K562 (cell line): ENCODE measurements around the gene RPN1. TPM values are rescaled to one million over a fixed set of nuclear protein-coding genes. Genes with fewer than 3 reads are reported as not detected.

Experiments used
- ATAC-seq: fragments of 200-7000 bp; cut with Tn5 transposase; 3 replicates; pipeline ENCODE4 v1.9.1; 2020; ENCODE audit warnings: moderate library complexity
- BruUV-seq: library from RNA; stranded (reverse); fragments of 400-500 nt; replicated peaks from 2 replicates; lab custom pipeline; 2021; lab: Mats Ljungman, UMichigan
- CTCF ChIA-PET: fragments of 300-600 bp; formaldehyde crosslinking; extraction: SDS; loops from one replicate; lab custom pipeline; 2021; ENCODE audit warnings: low intra/inter-chr PET ratio; lab: Yijun Ruan, JAX
- POLR2A ChIA-PET: fragments of 300-600, 350-650 bp; sonication (Branson Sonifier 250); formaldehyde crosslinking; extraction: SDS; loops from one replicate; lab custom pipeline; 2021; ENCODE audit warnings: antibody characterized with exemption, inconsistent platforms; lab: Yijun Ruan, JAX
- DNase-seq, 4 experiments: peaks; one replicate each; pipeline versions ENCODE4 v3.0.0 to v3.0.0-alpha.2; 2011 to 2018; ENCODE audit warnings: low spot score in 3 of 4, mixed read lengths in 3 of 4; ENCODE audit errors: extremely low read depth in 1 of 4
- FAIRE-seq: peaks from 2 replicates; lab custom pipeline; 2011; peaks lifted over from hg19 to GRCh38; lab: Jason Lieb, UNC
- H2AFZ ChIP-seq: 2 replicates; pipeline ENCODE4 v1.6.0; 2011; ENCODE audit warnings: low read depth, low read length, control low read depth, inconsistent platforms
- H3K27ac ChIP-seq: fragments of 200-600 bp; 3 replicates; pipeline ENCODE4 v1.8.0; 2011; ENCODE audit warnings: low read depth, mild to moderate bottlenecking, control low read depth, inconsistent platforms, low read length, moderate library complexity, mixed read lengths; ENCODE audit errors: extremely low read depth
- H3K27me3 ChIP-seq, 2 experiments: fragments of 300-600 bp in 1 of 2; 2 replicates in 1 of 2; 3 replicates in 1 of 2; pipeline versions ENCODE4 v1.6.0 to v1.8.0; 2011; ENCODE audit warnings: inconsistent platforms in 2 of 2, low read length in 2 of 2, mild to moderate bottlenecking in 1 of 2, mixed read lengths in 1 of 2, moderate library complexity in 1 of 2; ENCODE audit not compliant: control insufficient read depth in 2 of 2, insufficient read depth in 2 of 2
- H3K36me3 ChIP-seq: fragments of 300-600 bp; 3 replicates; pipeline ENCODE4 v1.8.0; 2011; ENCODE audit warnings: mild to moderate bottlenecking, low read length, inconsistent platforms; ENCODE audit not compliant: control insufficient read depth, insufficient read depth
- H3K4me1 ChIP-seq, 2 experiments: fragments of 200-600 bp in 1 of 2; replicated peaks in 1 of 2; 2 replicates in 1 of 2; 3 replicates in 1 of 2; pipeline versions ENCODE4 v1.5.1 to v1.8.0; 2011; ENCODE audit warnings: inconsistent platforms in 2 of 2, low read length in 2 of 2, mild to moderate bottlenecking in 1 of 2, mixed read lengths in 1 of 2, moderate library complexity in 1 of 2; ENCODE audit not compliant: control insufficient read depth in 2 of 2, insufficient read depth in 2 of 2
- H3K4me2 ChIP-seq: 2 replicates; pipeline ENCODE4 v1.6.1; 2011; ENCODE audit warnings: low read length, control low read depth, inconsistent platforms, mixed read lengths; ENCODE audit not compliant: insufficient read depth
- H3K4me3 ChIP-seq: fragments of 200-600 bp; sonication (generic), shearing (Covaris generic); 2 replicates; pipeline ENCODE4 v1.5.1; 2016; ENCODE audit warnings: control low read depth, inconsistent platforms
- H3K79me2 ChIP-seq: fragments of 200-600 bp; 3 replicates; pipeline ENCODE4 v1.8.0; 2011; ENCODE audit warnings: low read length, inconsistent platforms; ENCODE audit not compliant: control insufficient read depth, insufficient read depth
- H3K9ac ChIP-seq, 2 experiments: 2 replicates each; pipeline versions ENCODE4 v1.6.0 to v1.6.1; 2011; ENCODE audit warnings: low read depth in 2 of 2, low read length in 2 of 2, control low read depth in 1 of 2, inconsistent platforms in 1 of 2, mild to moderate bottlenecking in 1 of 2, mixed read lengths in 1 of 2; ENCODE audit not compliant: insufficient read depth in 1 of 2
- H3K9me1 ChIP-seq: one replicate; pipeline ENCODE4 v1.6.0; 2011; ENCODE audit warnings: inconsistent platforms, mild to moderate bottlenecking, low read length, moderate library complexity; ENCODE audit not compliant: control insufficient read depth, insufficient read depth
- H3K9me3 ChIP-seq: replicated peaks from 2 replicates; pipeline ENCODE4 v1.5.1; 2011; ENCODE audit warnings: low read depth, low read length, inconsistent platforms; ENCODE audit not compliant: control insufficient read depth, insufficient read depth
- H4K20me1 ChIP-seq: replicated peaks from 2 replicates; pipeline ENCODE4 v1.6.1; 2011; ENCODE audit warnings: low read length, inconsistent platforms, mixed read lengths; ENCODE audit not compliant: control insufficient read depth, insufficient read depth
- AFF1 ChIP-seq, 2 experiments: fragments of 450-650 bp; IDR thresholded peaks; 2 replicates each; pipeline ENCODE4 v1.6.1; 2018; ENCODE audit warnings: mild to moderate bottlenecking in 2 of 2, low read depth in 1 of 2; ENCODE audit not compliant: partially characterized antibody in 2 of 2
- ARID2 ChIP-seq: fragments of 450-650 bp; IDR thresholded peaks from 2 replicates; pipeline ENCODE4 v1.6.1; 2017; ENCODE audit warnings: antibody characterized with exemption, mild to moderate bottlenecking
- CREB3 ChIP-seq: fragments of 450-650 bp; conservative IDR thresholded peaks from 2 replicates; pipeline ENCODE4 v1.6.1; 2016; ENCODE audit warnings: missing genetic modification characterization, low read depth, mild to moderate bottlenecking, missing compliant biosample characterization, moderate library complexity
- CREM ChIP-seq: IDR thresholded peaks from 2 replicates; pipeline ENCODE4 v1.6.1; 2014; ENCODE audit warnings: antibody characterized with exemption, low read depth
- GTF2E2 ChIP-seq: fragments of 200-800 bp; sonication (Bioruptor generic); IDR thresholded peaks from 2 replicates; pipeline ENCODE4 v1.6.1; 2016; ENCODE audit warnings: missing genetic modification characterization, missing compliant biosample characterization
- HNRNPL ChIP-seq: fragments of 200-400 bp; formaldehyde crosslinking; IDR thresholded peaks from 2 replicates; pipeline ENCODE4 v1.6.1; 2017; ENCODE audit warnings: low read depth, mild to moderate bottlenecking, low read length
- JUND ChIP-seq, 2 experiments: IDR thresholded peaks; 2 replicates in 1 of 2; 3 replicates in 1 of 2; pipeline ENCODE4 v1.6.1; 2011; ENCODE audit warnings: borderline replicate concordance in 2 of 2, low read depth in 2 of 2, low read length in 2 of 2, improper control_type of control experiment in 1 of 2, missing biosample characterization in 1 of 2, missing genetic modification characterization in 1 of 2, missing genetic modification reagents in 1 of 2
- KDM5B ChIP-seq: fragments of 200-600 bp; sonication (generic); IDR thresholded peaks from 2 replicates; pipeline ENCODE4 v1.6.1; 2012; ENCODE audit warnings: low read depth, mild to moderate bottlenecking, moderate library complexity, low read length, control low read depth, inconsistent platforms; ENCODE audit not compliant: insufficient replicate concordance
- POLR3G ChIP-seq: IDR thresholded peaks from 2 replicates; pipeline ENCODE4 v1.6.1; 2011; ENCODE audit not compliant: insufficient read length, insufficient replicate concordance; ENCODE audit errors: extremely low read depth
- PTBP1 ChIP-seq: fragments of 200-400 bp; formaldehyde crosslinking; IDR thresholded peaks from 2 replicates; pipeline ENCODE4 v1.6.1; 2017; ENCODE audit warnings: low read depth, low read length
- PURB ChIP-seq: sonication (generic); formaldehyde crosslinking; IDR thresholded peaks from 2 replicates; pipeline ENCODE4 v1.9.0; 2021; ENCODE audit warnings: low read depth, mild to moderate bottlenecking, missing genetic modification reagents
- SMARCE1 ChIP-seq: fragments of 450-650 bp; IDR thresholded peaks from 2 replicates; pipeline ENCODE4 v1.7.1; 2016; ENCODE audit warnings: mild to moderate bottlenecking
- TARDBP ChIP-seq: fragments of 450-650 bp; IDR thresholded peaks from 2 replicates; pipeline ENCODE4 v1.6.1; 2016
- ZKSCAN1 ChIP-seq: fragments of 150-350 bp; IDR thresholded peaks from 2 replicates; pipeline ENCODE4 v1.6.1; 2016; ENCODE audit warnings: low read depth, low read length
- ZNF444 ChIP-seq: fragments of 250-450 bp; sonication (Bioruptor Pico); IDR thresholded peaks from 2 replicates; pipeline ENCODE4 v1.4.0; 2020; ENCODE audit warnings: mild to moderate bottlenecking, moderate library complexity
- WGBS: fragments of 100-300 bp; shearing (Covaris generic); methylation state at CpG from one replicate; pipeline ENCODE4 v1.1.6; 2016; ENCODE audit warnings: low coverage, mixed read lengths; ENCODE audit not compliant: insufficient coverage; ENCODE audit errors: missing lambda C conversion rate; 5-methylcytosine and 5-hydroxymethylcytosine counted together
- in situ Hi-C: fragments of 300-500 bp; cut with MboI; formaldehyde crosslinking; loops from 4 replicates; pipeline ENCODE4 v1.15.0; 2018; ENCODE audit warnings: inconsistent platforms, mixed read lengths
- intact Hi-C: fragments of 100-400 bp; cut with micrococcal nuclease; formaldehyde crosslinking; loops from 2 replicates; pipeline ENCODE4 v1.14.2; 2022
- polyA plus RNA-seq, 8 experiments: library from polyadenylated mRNA; depleted of rRNA in 4 of 8; stranded (reverse) in 5 of 8; unstranded in 3 of 8; fragments of >200 nt; fragmentation: Nextera tagmentation in 2 of 8; fragmentation: Illumina TruSeq in 1 of 8; extraction: Ambion mirVana in 2 of 8; extraction: Trizol in 1 of 8; gene quantifications; 2 replicates each; pipeline versions ENCODE4 v1.2.1 to v1.2.3, GENCODE V29; 2011 to 2014; ENCODE audit warnings: inconsistent platforms in 1 of 8, missing spikeins in 1 of 8
- total RNA-seq, 7 experiments: library from RNA; depleted of rRNA in 6 of 7; stranded (reverse); fragments of >200 nt in 6 of 7; fragmentation: Illumina TruSeq in 2 of 7; extraction: Trizol in 2 of 7; gene quantifications; 2 replicates each; pipeline versions ENCODE4 v1.2.1 to v1.2.3, GENCODE V29; 2011 to 2021; ENCODE audit warnings: low replicate concordance in 1 of 7

RPN1 gene
- total and polyA plus RNA-seq, 9 of the 15 experiments (the other 6 are each of a cell fraction or from before 2014, with no cell fraction given), result 39.5 to 300 (median 148) TPM

- BruUV-seq, result no TSS peak
- Histone ChIP-seq H4K20me1 (no peaks in the 10 kb centered on the region), H3K9me3 (no peaks in the 10 kb centered on the region), H3K36me3 (no peaks in the 10 kb centered on the region), H2AFZ (peak overlapping the region; percentile 100), H3K4me2 (peak overlapping the region; percentile 98), H3K4me1 (peaks cover 6 to 8% of the 10 kb centered on the region in 2 experiments; a peak in 4 of 5 replicates), H3K27ac (peak overlapping the region; percentile 100), H3K9me1 (no peaks in the 10 kb centered on the region), H3K79me2 (peaks cover 4% of the 10 kb centered on the region; the same call in 1 of the 3 replicates), H3K4me3 (peak overlapping the region; percentile 49), H3K27me3 (no peaks in the 10 kb centered on the region), H3K9ac (peak overlapping the region; percentile 89 to 99)
- FAIRE-seq (no peak), DNase-seq (no peak), ATAC-seq (no peak)
- POLR2A ChIA-PET, result interaction anchor here (0.6 to 1.7 kb wide), 4 partner anchors 19 to 266 kb away, joined by 3 to 10 read pairs (median 4); no protein-coding TSS in a partner anchor
- intact Hi-C loops, result loop anchor here (1.0 to 5.0 kb wide), 2 partner anchors 45 to 166 kb away; partner anchors contain the start of gene RAB7A
- CTCF ChIA-PET, result interaction anchor here (1.0 to 2.5 kb wide), 3 partner anchors 104 to 165 kb away, joined by 3 to 12 read pairs (median 3); no protein-coding TSS in a partner anchor
- in situ Hi-C loops, result no loop called here
- 1% methylated on average over 9 of the region's 9 CpGs for WGBS
- TF ChIP-seq ZNF444 (CRISPR knock-in tag) (no peak), TARDBP (no peak), SMARCE1 (no peak), JUND (IDR thresholded peaks at IDR 0.05; ENCODE audit: borderline replicate concordance, low read depth, low read length) (no peak), JUND (tag; IDR thresholded peaks at IDR 0.05; ENCODE audit: borderline replicate concordance, low read depth, low read length) (no peak; the same call in 2 of the 3 replicates), PTBP1 (no peak), HNRNPL (no peak), GTF2E2 (tag) (peak; percentile 12; the same call in 1 of the 2 replicates), ARID2 (no peak), POLR3G (no peak), CREB3 (no peak), PURB (CRISPR knock-in tag) (no peak), AFF1 (IDR thresholded peaks at IDR 0.05; ENCODE audit: low read depth in 1 of 2, partially characterized antibody in 2 of 2) (peak in 1 of 2 experiments; percentile 15), CREM (no peak), ZKSCAN1 (no peak), KDM5B (no peak)
Observed at GRCh38 chr3:128681369-128681829, 30.8 kb upstream of the RPN1 start.
